Measurements from ENCODE around the gene HTR3D. TPM values are rescaled to one million over a fixed set of nuclear protein-coding genes. Genes with fewer than 3 reads are reported as not detected.

The HTR3D gene
- total RNA-seq, 1 experiment from 2014 or later, result not detected

- no peak for TF ChIP-seq NFATC4 (CRISPR knock-in tag; IDR thresholded peaks at IDR 0.05)
- TF ChIP-seq FOXP1 (CRISPR knock-in tag; IDR thresholded peaks at IDR 0.05; ENCODE audit: borderline replicate concordance), result no peak
- no peak for TF ChIP-seq JAZF1 (CRISPR knock-in tag; IDR thresholded peaks at IDR 0.05)
- TF ChIP-seq E2F1 (CRISPR knock-in tag; IDR thresholded peaks at IDR 0.05), result no peak
- TF ChIP-seq HMGXB4 (CRISPR knock-in tag; IDR thresholded peaks at IDR 0.05), result peak; percentile 90; the same call in 1 of the 2 replicates
- no peak for TF ChIP-seq TEAD4 (CRISPR knock-in tag; IDR thresholded peaks at IDR 0.05)
- no peak for TF ChIP-seq USF2 (CRISPR knock-in tag; IDR thresholded peaks at IDR 0.05)
- TF ChIP-seq SMAD3 (CRISPR knock-in tag; IDR thresholded peaks at IDR 0.05; ENCODE audit: borderline replicate concordance), result no peak
- TF ChIP-seq ATF1 (CRISPR knock-in tag; IDR thresholded peaks at IDR 0.05), result no peak
- no peak for TF ChIP-seq ZSCAN18 (CRISPR knock-in tag; IDR thresholded peaks at IDR 0.05)
- TF ChIP-seq ZNF263 (CRISPR knock-in tag; IDR thresholded peaks at IDR 0.05; ENCODE audit: low read depth), result no peak
- no peak for TF ChIP-seq ATF2 (CRISPR knock-in tag; IDR thresholded peaks at IDR 0.05; ENCODE audit: borderline replicate concordance, low read depth)
- no peak for TF ChIP-seq STAT6 (CRISPR knock-in tag; conservative IDR thresholded peaks at IDR 0.05; ENCODE audit: low read depth)
- TF ChIP-seq ZNF532 (CRISPR knock-in tag; IDR thresholded peaks at IDR 0.05; ENCODE audit: borderline replicate concordance), result no peak
Measured at GRCh38 chr3:184016811-184017671, 14.5 kb upstream of the HTR3D start (continued).

All from WTC11 (cell line).